Loucy (cell line): Measurements from ENCODE around the gene NEU4.

ENCODE experiments used
- H2AFZ ChIP-seq: fragments of 200-600 bp; sonication (generic); 2 replicates; pipeline ENCODE4 v1.6.0; 2016; ENCODE audit warnings: antibody characterized with exemption, mild to moderate bottlenecking, low read length, moderate library complexity
- H3F3A ChIP-seq: fragments of 200-600 bp; 2 replicates; pipeline ENCODE4 v1.6.0; 2016; ENCODE audit warnings: antibody characterized with exemption, low read depth, mild to moderate bottlenecking
- H3K27me3 ChIP-seq: fragments of 200-600 bp; sonication (generic); 2 replicates; pipeline ENCODE4 v1.6.1; 2014; ENCODE audit warnings: low read length, mild to moderate bottlenecking; ENCODE audit not compliant: insufficient read depth, poor library complexity, severe bottlenecking
- H3K36me3 ChIP-seq: fragments of 200-600 bp; sonication (generic); 2 replicates; pipeline ENCODE4 v1.6.1; 2016; ENCODE audit warnings: low read length; ENCODE audit not compliant: insufficient read depth
- H3K4me1 ChIP-seq: fragments of 200-600 bp; sonication (generic); 2 replicates; pipeline ENCODE4 v1.5.1; 2014; ENCODE audit warnings: low read length, mild to moderate bottlenecking; ENCODE audit not compliant: insufficient read depth, poor library complexity, severe bottlenecking
- H3K4me2 ChIP-seq: fragments of 200-600 bp; sonication (generic); 2 replicates; pipeline ENCODE4 v1.6.0; 2014; ENCODE audit warnings: antibody characterized with exemption, low read length, low read depth, mild to moderate bottlenecking; ENCODE audit not compliant: poor library complexity, severe bottlenecking
- H3K4me3 ChIP-seq: fragments of 200-600 bp; sonication (generic); 2 replicates; pipeline ENCODE4 v1.5.1; 2014; ENCODE audit warnings: low read length, mild to moderate bottlenecking, mixed read lengths; ENCODE audit not compliant: poor library complexity, severe bottlenecking
- H3K79me2 ChIP-seq: fragments of 200-600 bp; sonication (generic); 2 replicates; pipeline ENCODE4 v1.6.1; 2014; ENCODE audit warnings: low read length; ENCODE audit not compliant: insufficient read depth
- H3K9ac ChIP-seq: fragments of 200-600 bp; sonication (generic); 2 replicates; pipeline ENCODE4 v1.6.0; 2014; ENCODE audit warnings: mild to moderate bottlenecking, low read depth, low read length, moderate library complexity; ENCODE audit not compliant: poor library complexity, severe bottlenecking
- H3K9me2 ChIP-seq: fragments of 200-600 bp; sonication (generic); replicated peaks from 2 replicates; pipeline ENCODE4 v1.6.1; 2016; ENCODE audit warnings: low read depth, low read length, mixed read lengths
- H3K9me3 ChIP-seq: fragments of 200-600 bp; sonication (generic); 2 replicates; pipeline ENCODE4 v1.6.1; 2014; ENCODE audit warnings: mild to moderate bottlenecking, antibody characterized with exemption, low read length, low read depth; ENCODE audit not compliant: insufficient read depth
- H4K20me1 ChIP-seq: fragments of 200-600 bp; sonication (generic); 2 replicates; pipeline ENCODE4 v1.6.0; 2014; ENCODE audit warnings: antibody characterized with exemption, low read length, mild to moderate bottlenecking; ENCODE audit not compliant: insufficient read depth, poor library complexity, severe bottlenecking
- EZH2phosphoT487 ChIP-seq: fragments of 200-600 bp; IDR thresholded peaks from 2 replicates; pipeline ENCODE4 v1.6.1; 2018; ENCODE audit warnings: antibody characterized with exemption, mild to moderate bottlenecking, moderate library complexity, borderline replicate concordance
- TF ChIP-seq, protein P1 (sequence below): fragments of 200-600 bp; sonication (generic); conservative IDR thresholded peaks from 2 replicates; pipeline ENCODE4 v1.5.1; 2014; ENCODE audit warnings: mild to moderate bottlenecking, antibody characterized with exemption, low read length

NEU4 gene

DNA sequence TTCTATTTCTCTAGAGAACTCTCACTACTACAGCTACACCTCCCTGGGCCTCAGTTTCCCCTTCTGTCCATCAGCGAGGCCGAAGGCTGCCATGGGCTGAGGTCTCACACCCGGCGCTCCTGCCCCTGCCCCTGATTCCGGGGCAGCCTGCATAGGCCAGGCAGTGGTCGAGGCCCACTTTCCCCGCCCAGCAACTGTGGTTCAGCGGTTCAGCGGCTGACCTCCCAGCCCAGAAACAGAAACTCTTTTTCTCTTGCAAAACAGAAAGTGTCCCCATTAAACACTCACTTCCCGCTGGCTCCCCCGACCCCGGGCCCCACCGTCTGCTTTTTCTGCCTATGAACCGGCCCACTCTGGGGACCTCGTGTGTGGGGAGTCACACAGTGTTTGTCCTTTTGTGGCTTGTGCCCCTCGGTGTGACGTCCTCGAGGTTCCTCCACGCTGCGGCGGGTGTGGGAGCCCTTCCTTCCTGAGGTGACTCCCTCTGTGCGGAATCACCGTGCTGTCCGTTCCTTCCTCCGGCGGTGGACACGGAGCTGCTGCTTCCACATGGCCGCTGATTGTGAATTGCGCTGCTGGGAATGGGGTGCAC lies 33.7 kb downstream of the NEU4 start:
- Histone ChIP-seq H4K20me1 (no peaks in the 10 kb centered on the region), H3K9me3 (no peaks in the 10 kb centered on the region), H3K9me2 (no peaks in the 10 kb centered on the region), H3K27me3 (no peaks in the 10 kb centered on the region), H3F3A (no peaks in the 10 kb centered on the region), H3K4me3 (no peak overlapping the region), H2AFZ (no peak overlapping the region), H3K4me1 (no peaks in the 10 kb centered on the region), H3K79me2 (no peaks in the 10 kb centered on the region), H3K9ac (no peak overlapping the region), H3K4me2 (no peak overlapping the region), H3K36me3 (no peaks in the 10 kb centered on the region)
- TF ChIP-seq, protein P1, sequence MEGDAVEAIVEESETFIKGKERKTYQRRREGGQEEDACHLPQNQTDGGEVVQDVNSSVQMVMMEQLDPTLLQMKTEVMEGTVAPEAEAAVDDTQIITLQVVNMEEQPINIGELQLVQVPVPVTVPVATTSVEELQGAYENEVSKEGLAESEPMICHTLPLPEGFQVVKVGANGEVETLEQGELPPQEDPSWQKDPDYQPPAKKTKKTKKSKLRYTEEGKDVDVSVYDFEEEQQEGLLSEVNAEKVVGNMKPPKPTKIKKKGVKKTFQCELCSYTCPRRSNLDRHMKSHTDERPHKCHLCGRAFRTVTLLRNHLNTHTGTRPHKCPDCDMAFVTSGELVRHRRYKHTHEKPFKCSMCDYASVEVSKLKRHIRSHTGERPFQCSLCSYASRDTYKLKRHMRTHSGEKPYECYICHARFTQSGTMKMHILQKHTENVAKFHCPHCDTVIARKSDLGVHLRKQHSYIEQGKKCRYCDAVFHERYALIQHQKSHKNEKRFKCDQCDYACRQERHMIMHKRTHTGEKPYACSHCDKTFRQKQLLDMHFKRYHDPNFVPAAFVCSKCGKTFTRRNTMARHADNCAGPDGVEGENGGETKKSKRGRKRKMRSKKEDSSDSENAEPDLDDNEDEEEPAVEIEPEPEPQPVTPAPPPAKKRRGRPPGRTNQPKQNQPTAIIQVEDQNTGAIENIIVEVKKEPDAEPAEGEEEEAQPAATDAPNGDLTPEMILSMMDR, result no peak
- no peak for TF ChIP-seq EZH2phosphoT487

DNA sequence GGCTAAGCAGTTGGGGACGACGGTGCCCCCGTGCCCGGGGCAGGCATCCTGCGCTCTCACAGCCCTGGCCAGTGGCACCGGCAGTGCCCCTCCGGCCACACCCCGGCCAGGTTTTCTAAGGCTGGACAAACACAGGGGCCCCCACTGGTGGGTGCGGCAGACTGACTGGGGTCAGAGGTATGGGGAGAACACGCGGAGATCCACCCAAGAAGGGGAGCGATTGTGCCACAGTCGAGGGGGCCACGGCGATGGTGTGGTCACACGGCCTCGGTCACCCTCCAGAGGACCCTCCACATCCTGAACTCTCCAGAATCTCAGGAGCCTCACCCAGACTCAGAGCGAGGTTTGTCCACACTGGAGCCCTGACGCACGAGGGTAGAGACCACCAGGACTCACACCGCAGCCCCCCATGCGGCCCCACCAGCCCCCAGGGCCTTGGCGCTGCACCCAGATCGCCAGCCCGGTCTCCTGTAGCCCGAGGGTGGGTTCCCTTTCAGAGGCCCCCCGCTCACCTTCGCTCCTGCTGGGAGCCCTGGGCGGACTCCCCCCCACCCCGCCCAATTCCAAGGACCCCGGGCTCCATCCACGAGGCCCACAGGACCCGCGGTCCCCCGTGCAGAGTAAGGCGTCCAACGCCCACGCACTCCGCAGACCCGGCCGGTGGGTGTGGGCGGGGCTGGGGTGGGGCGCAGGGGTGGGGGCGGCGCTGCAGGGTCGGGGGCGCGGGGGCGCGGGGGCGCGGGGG lies 34.5 kb downstream of the NEU4 start:
- Histone ChIP-seq H2AFZ (no peak overlapping the region), H4K20me1 (no peaks in the 10 kb centered on the region), H3K9ac (no peak overlapping the region), H3K36me3 (no peaks in the 10 kb centered on the region), H3K9me3 (no peaks in the 10 kb centered on the region), H3K4me2 (no peak overlapping the region), H3K9me2 (no peaks in the 10 kb centered on the region), H3K4me1 (no peaks in the 10 kb centered on the region), H3K4me3 (no peak overlapping the region), H3K79me2 (no peaks in the 10 kb centered on the region), H3K27me3 (no peaks in the 10 kb centered on the region), H3F3A (no peaks in the 10 kb centered on the region)
- TF ChIP-seq, protein P1, result no peak
- no peak for TF ChIP-seq EZH2phosphoT487

DNA sequence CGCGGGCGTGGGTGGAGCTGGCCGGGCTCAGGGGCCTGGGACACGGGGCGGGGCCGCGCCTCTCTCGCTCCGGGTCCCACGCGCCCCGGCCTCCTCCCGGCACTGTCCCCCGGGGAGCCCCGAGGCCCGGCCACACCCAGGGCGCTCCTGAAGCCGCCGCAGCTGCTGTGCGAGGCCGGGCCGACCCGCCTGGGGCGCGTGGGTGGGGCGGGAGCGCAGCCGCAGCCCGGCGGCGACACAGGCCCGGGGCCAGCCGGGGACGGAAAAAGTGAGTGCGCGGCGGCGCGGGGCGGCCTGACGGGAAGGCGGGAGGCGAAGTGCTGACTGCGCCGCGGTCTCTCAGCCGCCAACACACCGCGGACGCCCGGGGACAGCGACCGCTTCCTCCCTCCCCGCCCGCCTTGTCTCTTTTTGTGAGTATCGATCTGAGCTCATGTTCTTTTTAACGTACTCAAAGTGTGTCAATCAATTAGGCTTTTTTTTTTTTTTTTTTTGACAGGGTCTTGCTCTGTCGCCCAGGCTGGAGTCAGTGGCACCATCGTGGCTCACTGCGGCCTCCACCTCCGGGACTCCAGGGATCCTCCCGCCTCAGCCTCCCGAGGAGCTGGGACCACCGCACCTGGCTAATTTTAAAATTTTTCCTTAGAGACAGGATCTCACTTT lies 35.2 kb downstream of the NEU4 start:
- H3K9ac ChIP-seq, result no peak overlapping the region
- no peak overlapping the region for H3K4me2 ChIP-seq
- H3K9me3 ChIP-seq, result no peaks in the 10 kb centered on the region
- H3K36me3 ChIP-seq, result no peaks in the 10 kb centered on the region
- H3F3A ChIP-seq, result no peaks in the 10 kb centered on the region
- no peaks in the 10 kb centered on the region for H3K9me2 ChIP-seq
- no peaks in the 10 kb centered on the region for H3K4me1 ChIP-seq
- TF ChIP-seq EZH2phosphoT487, result no peak
- TF ChIP-seq, protein P1, result no peak
- H3K27me3 ChIP-seq, result no peaks in the 10 kb centered on the region
- H2AFZ ChIP-seq, result no peak overlapping the region
- no peak overlapping the region for H3K4me3 ChIP-seq
- no peaks in the 10 kb centered on the region for H4K20me1 ChIP-seq
- H3K79me2 ChIP-seq, result no peaks in the 10 kb centered on the region
